ENCODE results near the gene LRCOL1. TPM values are rescaled to one million over a fixed set of nuclear protein-coding genes. Genes with fewer than 3 reads are reported as not detected.
"Not testable (repeated sequence)": the region's sequence is repeated elsewhere in the genome, so short reads cannot be mapped to it uniquely, and the experiment has no call there.

LRCOL1 gene
- total RNA-seq, 1 donor from 2014 or later, result 6.6 TPM

DNA sequence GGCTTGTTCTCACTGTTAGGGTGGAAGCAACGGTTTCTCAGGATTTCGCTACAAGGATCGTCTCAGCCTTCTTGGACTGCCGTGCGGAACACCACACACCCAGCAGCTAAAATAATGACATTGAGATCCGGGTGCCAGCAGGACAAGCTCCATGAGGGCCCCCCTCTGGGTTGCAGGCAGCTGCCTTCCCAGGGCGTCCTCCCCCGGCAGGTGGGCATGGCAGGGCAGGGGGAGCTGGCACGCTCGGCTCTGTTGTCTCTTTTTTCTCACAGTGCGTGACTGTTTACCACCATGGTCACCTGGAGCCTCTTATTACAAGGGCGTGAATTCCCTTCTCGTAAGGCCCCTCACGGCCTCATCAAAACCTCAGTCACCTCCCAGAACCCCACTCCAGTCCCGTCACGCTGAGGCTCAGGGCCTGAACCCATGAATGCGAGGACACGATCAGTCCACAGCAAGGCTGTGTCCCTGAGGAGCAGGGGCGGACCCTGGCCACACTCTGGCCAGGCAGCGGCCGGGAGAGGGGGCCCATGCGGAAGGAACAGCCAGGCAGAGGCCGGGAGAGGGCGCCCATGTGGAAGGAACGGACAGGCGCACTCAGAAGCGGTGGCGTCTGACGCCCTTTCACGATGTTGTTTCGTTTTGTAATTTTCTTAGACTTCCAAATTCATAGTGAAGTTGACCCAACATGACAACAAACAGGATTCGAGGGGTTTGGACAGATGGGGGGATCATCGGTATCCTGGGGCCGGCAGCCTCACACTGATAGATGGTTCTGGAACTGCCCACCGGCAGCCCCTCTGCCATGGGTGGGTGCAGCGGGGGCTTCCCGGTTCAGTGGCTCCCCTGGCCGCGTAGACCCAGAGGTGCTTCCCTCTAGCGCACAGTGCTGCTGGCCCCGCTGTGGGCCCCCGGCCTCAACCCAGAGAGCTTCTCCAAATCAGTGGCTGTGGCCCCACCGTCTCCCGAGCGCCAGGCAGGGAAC lies 10.0 kb downstream of the LRCOL1 start:
- peak; percentile 84 for DNase-seq

DNA sequence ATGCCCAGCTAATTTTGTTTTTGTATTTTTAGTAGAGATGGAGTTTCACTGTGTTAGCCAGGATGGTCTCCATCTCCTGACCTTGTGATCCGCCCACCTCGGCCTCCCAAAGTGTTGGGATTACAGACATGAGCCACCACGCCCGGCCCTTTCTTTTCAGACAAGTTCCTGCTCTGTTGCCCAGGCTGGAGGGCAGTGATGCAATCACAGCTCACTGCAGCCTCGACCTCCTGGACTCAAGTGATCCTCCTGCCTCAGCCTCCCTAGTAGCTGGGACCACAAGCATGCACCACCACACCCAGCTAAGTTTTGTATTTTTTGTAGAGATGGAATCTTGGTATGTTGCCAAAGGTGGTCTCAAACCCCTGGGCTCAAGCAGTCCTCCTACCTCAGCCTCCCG lies 10.9 kb downstream of the LRCOL1 start:
- not testable (repeated sequence) for DNase-seq

DNA sequence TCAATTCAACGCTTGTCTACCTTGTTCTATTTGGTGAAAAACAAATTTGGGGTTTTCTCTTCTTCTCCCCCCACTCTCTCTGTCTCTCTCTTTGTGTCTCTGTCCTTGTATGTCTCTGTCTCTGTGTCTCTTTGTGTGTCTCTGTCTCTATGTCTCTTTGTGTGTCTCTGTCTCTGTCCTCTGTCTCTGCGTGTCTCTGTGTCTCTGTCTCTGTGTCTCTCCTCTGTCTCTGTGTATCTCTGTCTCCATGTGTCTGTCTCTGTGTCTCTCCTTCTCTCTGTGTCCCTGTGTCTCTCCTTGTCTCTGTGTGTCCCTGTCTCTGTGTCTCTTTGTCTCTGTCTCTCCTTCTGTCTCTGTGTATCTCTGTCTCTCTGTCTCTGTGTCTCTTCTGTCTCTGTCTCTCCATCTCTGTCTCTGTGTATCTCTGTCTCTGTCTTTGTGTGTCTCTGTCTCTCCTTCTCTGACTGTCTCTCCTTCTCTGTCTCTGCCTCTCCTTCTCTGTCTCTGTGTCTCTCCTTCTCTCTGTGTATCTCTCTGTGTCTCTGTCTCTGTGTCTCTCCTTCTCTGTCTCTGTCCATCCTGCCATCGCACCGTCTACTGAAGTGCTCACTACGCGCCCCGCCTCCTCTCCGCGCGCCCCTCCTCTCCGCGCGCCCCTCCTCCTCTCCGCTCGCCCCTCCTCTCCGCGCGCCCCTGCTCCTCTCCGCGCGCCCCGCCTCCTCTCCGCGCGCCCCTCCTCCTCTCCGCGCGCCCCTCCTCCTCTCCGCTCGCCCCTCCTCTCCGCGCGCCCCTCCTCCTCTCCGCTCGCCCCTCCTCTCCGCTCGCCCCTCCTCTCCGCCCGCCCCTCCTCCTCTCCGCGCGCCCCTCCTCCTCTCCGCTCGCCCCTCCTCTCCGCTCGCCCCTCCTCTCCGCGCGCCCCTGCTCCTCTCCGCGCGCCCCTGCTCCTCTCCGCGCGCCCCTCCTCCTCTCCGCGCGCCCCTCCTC lies 12.8 kb downstream of the LRCOL1 start:
- DNase-seq, result peak; percentile 77

DNA sequence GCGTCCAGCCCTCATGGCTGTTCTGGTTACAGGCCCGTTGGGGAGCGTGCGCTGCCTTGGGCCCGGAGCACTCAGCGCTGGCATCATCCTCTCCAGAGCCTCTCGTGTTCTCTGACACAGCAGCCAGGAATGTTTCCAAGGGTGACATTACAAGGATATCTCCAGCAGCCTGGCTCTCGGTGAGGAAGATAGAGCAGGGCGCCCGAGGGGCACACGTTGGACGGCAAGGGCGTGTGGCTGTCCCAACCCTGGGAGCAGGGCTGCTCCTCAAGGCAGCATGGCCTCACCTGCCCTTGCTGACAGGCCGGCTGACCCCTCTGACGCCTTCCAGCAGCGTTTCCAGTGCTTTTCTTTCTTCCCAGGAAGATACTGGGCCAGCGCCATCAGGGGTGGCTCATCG lies 14.4 kb downstream of the LRCOL1 start:
- no peak for DNase-seq

DNA sequence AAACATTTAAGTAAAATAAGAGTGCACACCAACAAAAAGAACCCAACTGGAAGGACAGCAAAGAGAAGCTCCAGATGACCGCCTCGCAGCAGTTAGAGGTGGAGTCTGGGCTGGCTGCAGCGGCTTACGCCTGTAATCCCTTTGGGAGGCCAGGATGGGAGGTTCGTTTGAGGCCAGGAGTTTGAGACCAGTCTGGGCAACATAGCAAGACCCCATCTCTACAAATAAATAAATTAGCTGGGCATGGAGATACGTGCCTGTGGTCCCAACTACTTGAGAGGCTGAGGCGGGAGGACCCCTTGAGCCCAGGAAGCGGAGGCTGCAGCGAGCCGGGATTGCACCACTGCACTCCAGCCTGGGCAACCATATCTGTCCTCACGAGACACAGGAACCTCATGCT lies 15.2 kb downstream of the LRCOL1 start:
- no peak for DNase-seq

DNA sequence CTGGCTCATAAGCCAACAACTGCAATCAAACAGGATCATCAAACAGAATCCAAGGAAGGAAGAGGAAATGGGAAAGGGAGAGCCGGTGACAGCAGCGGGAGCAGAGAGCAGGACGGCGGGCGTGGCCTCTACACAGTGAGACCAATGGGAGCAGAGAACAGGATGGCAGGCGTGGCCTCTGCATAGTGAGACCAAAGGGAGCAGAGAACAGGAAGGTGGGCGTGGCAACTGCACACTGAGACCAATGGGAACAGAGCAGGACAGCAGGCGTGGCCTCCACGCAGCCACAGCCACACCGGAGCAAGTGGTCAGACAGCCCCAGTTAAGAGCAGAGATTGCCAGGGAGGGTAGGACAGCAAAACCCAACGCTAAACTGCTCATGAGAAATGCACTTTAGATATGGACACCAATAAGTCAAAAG lies 16.4 kb downstream of the LRCOL1 start:
- DNase-seq, result peak; percentile 98

DNA sequence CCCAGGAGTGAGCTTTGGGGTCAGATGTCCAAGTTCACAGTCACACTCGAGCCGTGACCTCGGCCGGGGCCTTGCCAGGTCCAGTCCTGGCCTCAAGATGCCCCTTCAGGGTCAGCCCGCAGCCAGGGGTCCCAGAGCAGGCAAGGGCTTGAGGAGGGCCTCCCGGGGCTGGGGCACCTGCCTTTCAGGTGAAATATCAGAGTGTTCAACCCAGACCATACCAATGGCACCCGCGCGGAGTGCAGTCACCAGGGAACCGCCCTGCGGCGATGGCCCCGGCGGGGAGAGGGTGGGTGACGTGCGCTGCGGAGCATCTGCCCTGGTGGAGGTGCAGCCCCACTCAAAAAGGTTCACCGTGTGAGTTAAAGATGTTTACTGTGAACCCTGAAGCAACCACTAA lies 16.9 kb downstream of the LRCOL1 start:
- DNase-seq, result no peak

DNA sequence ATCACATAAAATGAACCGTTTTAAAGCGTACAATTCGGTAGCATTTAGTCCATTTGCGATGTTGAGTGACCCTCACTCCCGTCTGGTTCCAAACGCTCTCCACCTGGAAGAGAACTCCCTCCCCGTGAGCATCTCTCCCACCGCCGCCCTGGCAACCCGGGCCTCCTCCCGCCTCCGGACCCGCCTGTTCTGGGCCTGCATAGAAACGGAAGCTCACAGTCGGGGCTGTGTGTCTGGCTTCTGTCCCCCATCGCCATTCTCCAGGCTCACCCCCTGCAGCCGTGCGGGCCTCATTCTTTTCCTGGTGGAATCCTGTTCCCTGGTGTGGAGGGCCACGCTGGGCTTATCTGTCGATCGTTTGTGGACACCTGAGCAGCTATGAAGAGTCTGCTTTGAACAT lies 17.3 kb downstream of the LRCOL1 start:
- no peak for DNase-seq

DNA sequence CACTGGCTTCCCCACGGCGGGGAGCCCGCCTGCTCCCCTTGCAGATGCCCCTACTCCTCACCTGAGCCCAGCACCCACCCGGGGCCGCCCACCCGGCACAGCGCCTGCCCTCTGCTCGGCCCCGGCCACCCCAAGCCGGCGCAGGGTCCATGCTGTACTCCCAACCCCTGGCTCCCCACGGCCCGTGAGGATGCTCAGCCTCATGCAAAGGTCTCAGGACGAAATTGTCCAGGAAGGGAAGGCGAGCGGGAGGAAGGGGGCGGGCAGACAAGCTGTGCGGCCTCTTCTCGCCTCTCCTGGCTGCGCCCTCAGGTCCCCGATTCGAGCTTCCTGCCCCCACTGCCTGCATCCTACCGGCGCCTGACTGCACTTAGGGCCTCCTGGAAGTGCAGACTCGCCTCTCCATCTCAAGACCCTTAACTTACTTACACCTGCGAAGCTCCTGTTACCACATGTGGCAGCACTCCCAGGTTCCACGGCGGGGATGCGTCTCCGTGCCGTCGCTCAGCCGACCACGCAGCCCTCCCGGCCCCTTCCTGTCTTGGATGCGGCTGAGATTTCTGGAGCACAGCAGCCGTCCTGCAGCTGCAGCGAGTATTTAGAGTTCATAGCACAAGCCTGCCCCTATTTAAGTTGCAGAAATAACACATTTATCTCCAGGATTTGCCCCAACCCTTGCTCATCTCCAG lies 18.0 kb downstream of the LRCOL1 start:
- no peak for DNase-seq

DNA sequence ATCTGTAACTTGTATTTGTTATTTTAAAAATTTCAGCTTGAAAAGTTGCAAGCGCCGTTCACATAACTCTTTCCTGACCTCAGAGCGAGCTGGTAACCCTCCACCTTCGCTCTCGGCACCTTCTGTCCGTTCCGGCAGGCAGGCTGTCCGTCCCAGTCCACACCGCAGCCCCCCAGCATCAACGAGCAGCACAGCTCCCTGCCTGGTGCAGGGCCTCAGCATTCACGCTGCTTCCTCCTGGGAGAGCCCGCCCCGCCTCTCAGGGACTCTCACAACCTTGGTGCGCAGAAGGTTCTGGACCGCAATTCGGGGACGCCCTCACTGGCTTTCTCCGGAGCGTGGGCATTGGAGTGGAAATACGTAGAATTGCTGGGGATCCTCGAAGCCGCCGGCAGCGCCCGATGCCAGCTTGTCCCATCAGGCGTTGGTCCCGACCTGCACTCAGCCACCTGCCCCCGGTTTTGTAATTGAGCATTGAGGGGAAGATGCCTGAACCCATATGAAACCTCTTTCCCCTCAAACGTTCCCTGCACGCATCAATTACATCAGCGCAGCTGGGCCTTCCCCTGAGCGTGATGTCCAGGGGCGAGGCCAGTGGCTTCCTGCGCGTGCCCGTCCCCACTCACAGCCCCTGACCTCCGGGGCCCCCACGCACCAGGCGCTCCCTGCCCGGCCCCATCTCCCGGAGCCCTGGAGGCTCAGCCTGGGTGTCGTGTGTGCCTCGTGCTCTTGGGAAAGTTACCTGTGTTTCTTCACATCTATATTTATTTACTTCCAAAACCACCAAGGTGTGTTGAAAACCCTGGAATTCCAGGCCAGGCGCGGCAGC lies 19.1 kb downstream of the LRCOL1 start:
- no peak for DNase-seq

DNA sequence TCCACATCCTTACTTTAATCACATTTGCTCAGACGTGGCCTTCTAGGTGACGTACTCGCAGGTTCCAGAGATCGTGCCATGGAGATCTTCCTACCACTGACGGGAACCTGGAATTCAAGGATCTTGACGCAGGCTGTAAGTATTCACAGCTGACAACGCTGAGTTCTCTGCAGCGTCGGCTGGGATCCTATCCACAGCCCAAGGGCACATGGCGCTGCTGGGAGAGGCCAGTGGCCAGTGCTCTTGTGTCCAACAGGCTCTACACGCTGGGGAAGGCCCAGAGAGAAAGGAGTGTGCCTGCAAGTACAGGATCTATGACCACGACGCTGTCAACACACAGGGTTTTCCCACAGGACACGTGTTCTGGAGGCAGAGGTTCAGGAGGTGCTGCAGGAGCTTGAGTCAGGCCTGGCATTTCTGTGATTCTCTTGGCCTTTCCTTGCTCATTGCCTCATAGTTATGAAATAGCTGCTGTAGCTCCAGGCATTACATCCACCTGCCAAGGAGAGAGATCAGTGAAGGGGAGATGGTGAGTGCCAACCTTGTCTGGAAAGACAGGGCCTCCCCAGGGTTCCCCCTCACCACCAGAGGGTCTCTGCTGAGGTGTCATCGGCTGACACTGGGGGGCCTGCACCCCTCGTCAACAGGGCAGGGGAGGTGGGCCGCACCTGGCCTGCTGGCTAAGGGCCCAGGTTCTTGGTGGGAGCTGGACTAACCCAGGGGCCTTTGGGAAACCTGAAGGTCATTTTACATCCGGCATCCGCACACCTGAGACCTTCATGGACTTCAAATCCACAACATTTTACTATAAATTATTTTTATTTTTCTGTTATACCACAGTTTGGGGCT lies 21.3 kb downstream of the LRCOL1 start:
- DNase-seq, result no peak

DNA sequence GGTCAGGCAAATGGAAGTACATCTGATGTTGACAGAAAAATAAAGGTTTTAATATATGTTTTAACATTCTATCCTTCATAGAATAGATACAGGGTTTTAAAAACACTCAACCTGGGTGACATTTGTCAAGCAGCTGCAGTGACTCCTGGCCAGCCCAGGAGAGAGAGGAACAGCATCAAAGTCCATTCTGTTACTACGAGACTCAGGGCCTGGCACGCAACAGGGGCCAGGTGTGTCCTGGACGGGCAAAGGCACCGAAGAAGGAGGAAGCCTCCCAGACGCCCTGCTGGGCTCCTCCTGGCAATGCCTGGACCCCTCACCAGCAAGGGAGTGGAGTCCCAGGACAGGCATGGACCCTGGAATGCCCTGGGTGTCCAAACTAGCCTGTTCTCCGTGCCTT lies 22.1 kb downstream of the LRCOL1 start:
- no peak for DNase-seq

DNA sequence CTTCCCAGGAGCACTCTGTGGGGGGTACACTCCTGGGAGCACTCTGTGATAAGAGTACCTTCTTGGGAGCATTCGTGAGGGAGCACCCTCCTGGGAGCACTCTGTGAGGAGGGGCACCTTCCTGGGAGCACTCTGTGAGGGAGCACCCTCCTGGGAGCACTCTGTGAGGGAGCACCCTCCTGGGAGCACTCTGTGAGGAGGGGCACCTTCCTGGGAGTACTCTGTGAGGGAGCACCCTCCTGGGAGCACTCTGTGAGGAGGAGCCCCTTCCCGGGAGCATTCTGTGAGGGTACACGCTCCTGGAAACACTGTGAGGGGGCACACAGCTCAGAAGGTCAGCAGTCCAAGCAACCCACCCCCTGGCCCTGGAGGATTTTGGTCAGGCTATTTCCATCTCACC lies 22.6 kb downstream of the LRCOL1 start:
- DNase-seq, result no peak

DNA sequence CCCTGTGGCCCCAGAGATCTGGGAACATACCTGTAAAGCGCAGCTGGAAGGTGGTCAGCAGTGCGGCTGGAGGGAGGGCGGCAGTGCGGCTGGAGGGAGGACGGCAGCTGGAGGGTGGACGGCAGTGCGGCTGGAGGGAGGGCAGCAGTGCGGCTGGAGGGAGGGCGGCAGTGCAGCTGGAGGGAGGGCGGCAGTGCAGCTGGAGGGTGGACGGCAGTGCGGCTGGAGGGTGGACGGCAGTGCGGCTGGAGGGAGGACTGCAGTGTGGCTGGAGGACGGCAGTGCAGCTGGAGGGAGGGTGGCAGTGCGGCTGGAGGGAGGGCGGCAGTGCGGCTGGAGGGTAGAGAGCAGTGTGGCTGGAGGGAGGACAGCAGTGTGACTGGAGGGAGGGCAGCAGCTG lies 23.5 kb downstream of the LRCOL1 start:
- DNase-seq, result no peak

DNA sequence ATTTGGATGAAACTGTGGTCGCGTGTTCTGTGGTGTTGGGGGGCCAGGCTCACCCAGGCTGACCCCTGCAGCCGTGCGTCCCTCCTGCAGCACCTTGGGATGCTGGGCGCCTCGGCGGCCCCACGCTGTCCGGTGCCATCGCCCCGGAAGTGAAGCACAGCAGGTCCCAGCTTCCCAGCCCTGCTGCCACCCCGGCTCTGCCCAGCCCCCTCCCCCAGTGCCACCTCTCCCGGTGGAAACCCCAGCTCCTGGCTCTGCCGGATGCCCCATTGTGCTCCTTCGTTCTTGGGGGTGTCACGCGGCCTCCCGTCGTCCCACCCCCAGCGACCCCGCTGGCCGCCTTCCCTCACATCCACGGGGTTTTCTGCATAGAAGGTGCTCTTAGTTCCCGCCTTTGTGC lies 25.2 kb downstream of the LRCOL1 start:
- no peak for DNase-seq

DNA sequence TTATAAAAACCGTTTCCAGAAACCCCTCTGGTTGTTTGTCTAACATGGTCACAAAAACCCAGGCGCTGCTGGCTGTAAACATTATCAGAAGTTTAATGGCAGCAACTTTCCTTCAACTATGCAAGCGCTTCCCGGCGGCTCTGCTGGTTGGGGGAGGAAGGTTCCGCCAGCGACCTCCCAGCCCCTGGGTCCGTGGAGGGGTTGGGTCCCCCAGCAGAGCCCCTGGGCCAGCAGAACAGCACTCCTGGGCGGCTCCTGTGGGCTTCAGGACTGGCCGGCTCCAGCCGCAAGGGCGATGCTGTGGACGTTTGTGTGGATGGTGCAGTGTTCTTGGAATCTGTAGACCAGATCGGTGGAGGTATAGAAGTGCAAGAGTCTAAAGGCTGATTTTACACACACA lies 26.0 kb downstream of the LRCOL1 start:
- DNase-seq, result no peak

DNA sequence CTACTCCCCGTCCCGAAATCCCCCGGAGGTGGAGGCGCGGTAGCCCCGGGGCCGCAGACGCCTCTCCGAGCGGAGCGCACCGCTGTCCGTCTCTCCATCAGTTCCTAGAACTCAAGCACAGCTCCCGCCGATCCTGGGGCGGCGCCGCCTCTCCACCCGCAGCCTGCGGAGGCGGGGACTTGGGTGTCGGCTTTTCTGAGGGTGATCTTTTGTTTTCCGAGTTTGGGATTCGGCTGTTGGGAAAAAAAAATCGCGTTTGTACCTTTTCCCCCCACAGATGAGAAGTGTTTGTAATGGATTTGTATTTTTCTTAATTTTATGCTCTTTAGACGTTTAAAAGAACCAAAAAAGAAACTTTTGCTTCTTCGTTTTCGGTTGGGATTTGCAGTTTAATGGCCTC lies 26.6 kb downstream of the LRCOL1 start:
- DNase-seq, result no peak

DNA sequence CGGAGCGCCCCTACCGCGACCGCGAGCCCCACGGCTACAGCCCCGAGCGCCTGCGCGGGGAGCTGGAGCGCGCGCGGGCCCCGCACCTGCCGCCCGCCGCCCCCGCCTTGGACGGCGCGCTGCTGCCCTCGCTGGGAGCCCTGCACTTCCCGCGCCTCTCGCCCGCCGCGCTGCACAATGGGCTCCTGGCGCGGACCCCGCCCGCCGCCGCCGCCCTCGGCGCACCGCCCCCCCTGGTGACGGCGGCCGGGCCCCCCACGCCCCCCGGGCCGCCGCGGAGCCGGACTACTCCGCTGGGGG lies 27.0 kb downstream of the LRCOL1 start:
- DNase-seq, result no peak

DNA sequence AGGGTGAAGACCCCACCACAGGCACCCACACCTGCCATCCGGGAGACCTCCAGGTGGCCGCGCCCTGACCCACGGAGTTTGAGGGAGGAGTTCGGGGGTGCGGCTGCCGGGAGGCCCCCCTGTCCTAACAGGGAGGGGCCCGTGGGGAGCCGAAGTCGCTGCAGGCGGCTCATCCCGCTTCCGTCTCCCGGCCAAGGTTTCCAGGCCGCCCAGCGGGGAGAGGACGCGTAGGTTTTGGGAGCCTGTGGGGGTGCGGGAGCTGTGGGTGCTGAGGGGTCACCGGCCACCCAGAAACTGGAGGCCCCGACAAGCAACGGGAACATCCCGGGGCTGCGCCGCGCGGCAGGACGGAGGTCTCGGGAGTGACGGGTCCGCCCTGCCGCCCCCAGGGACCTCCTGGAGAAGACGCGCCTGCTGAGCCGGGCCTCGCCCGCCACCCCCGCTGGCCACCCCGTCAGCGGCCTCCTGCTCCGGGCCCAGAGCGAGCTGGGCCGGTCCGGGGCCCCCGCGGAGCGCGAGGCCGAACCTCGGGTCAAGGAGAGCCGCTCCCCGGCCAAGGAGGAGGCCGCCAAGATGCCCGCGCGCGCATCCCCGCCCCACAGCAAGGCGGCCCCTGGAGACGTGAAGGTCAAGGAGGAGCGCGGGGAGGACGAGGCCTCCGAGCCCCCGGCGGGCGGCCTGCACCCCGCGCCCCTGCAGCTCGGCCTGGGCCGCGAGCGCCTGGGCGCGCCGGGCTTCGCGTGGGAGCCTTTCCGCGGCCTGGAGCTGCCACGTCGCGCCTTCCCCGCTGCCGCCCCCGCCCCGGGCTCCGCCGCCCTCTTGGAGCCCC lies 27.6 kb downstream of the LRCOL1 start:
- DNase-seq, result no peak

DNA sequence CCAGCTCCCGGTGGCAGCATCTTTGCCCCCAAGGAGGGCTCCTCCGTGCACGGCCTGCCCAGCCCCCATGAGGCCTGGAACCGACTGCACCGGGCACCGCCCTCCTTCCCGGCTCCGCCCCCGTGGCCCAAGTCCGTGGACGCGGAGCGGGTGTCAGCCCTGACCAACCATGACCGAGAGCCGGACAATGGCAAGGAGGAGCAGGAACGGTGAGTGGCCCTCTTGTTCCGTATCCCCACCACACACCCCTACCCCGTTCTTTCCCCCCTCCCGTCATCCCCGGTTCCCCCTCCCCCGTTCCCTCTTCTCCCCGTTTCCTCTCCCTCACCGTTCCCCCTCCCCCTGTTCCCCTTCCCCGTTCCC lies 28.3 kb downstream of the LRCOL1 start:
- DNase-seq, result no peak
